Measurements from ENCODE around the gene NMT1. TPM values are rescaled to one million over a fixed set of nuclear protein-coding genes. Genes with fewer than 3 reads are reported as not detected.
A peak's percentile ranks its signal among the peaks of the same experiment; 100 is the strongest.

The NMT1 gene
- total RNA-seq, 4 donors from 2014 or later = 63.5 to 129 (median 69.1) TPM

GRCh38 chr17:45070809-45071208 lies 9.7 kb downstream of the NMT1 start:
- Histone ChIP-seq H3K4me3 (no peak overlapping the region), H3K27ac (no peak overlapping the region), H3K4me1 (peaks cover 0 to 52% (median 14%) of the 10 kb centered on the region in 3 donors), H3K36me3 (peaks cover 0 to 69% of the 10 kb centered on the region in 2 donors), H3K9me3 (no peaks in the 10 kb centered on the region), H3K27me3 (no peaks in the 10 kb centered on the region)
- 93 to 100% methylated on average over 2 of the region's 2 CpGs for WGBS, 2 donors (ENCODE audit: low coverage in 1 of 2)
- TF ChIP-seq EP300 (IDR thresholded peaks at IDR 0.05) = no peak
- no peak for TF ChIP-seq POLR2AphosphoS5 (IDR thresholded peaks at IDR 0.05)
- TF ChIP-seq POLR2A (IDR thresholded peaks at IDR 0.05) = no peak
- no peak for TF ChIP-seq CTCF (IDR thresholded peaks at IDR 0.05)
- no peak for ATAC-seq

GRCh38 chr17:45073414-45074070 lies 12.4 kb downstream of the NMT1 start:
- peak; percentile 96 for ATAC-seq

GRCh38 chr17:45077643-45078042 lies 16.5 kb downstream of the NMT1 start:
- Histone ChIP-seq H3K27me3 (no peaks in the 10 kb centered on the region), H3K4me3 (no peak overlapping the region), H3K4me1 (peaks cover 0 to 66% (median 10%) of the 10 kb centered on the region in 3 donors), H3K27ac (peak overlapping the region in 2 of 4 donors; percentile 9 to 16), H3K36me3 (peaks cover 0 to 60% of the 10 kb centered on the region in 2 donors), H3K9me3 (no peaks in the 10 kb centered on the region)
- ATAC-seq = no peak
- TF ChIP-seq EP300 (IDR thresholded peaks at IDR 0.05) (no peak), POLR2AphosphoS5 (IDR thresholded peaks at IDR 0.05) (no peak), POLR2A (IDR thresholded peaks at IDR 0.05) (no peak), CTCF (IDR thresholded peaks at IDR 0.05) (no peak)
- 90 to 91% methylated on average over 1 to 3 of the region's 3 CpGs for WGBS, 2 donors (ENCODE audit: low coverage in 1 of 2)

More at GRCh38 chr17:45073414-45074070, 12.4 kb downstream of the NMT1 start:
- Histone ChIP-seq H3K4me1 (peaks cover 0 to 48% (median 10%) of the 10 kb centered on the region in 3 donors), H3K4me3 (no peak overlapping the region), H3K27ac (peak overlapping the region in 3 of 4 donors; percentile 68 to 72 (median 70)), H3K9me3 (no peaks in the 10 kb centered on the region), H3K36me3 (peaks cover 0 to 63% of the 10 kb centered on the region in 2 donors), H3K27me3 (no peaks in the 10 kb centered on the region)
- 47 to 48% methylated on average over 5 of the region's 5 CpGs for WGBS, 2 donors (ENCODE audit: low coverage in 1 of 2)
- TF ChIP-seq CTCF (IDR thresholded peaks at IDR 0.05) (no peak), POLR2AphosphoS5 (IDR thresholded peaks at IDR 0.05) (peak; percentile 78)

GRCh38 chr17:45081047-45081703 lies 20.1 kb downstream of the NMT1 start:
- Histone ChIP-seq H3K9me3 (no peaks in the 10 kb centered on the region), H3K4me1 (peaks cover 0 to 38% (median 0%) of the 10 kb centered on the region in 3 donors), H3K4me3 (no peak overlapping the region), H3K27me3 (no peaks in the 10 kb centered on the region), H3K27ac (peak overlapping the region in 2 of 4 donors; percentile 21 to 55), H3K36me3 (peaks cover 0 to 68% of the 10 kb centered on the region in 2 donors)
- TF ChIP-seq CTCF (IDR thresholded peaks at IDR 0.05) (no peak), EP300 (IDR thresholded peaks at IDR 0.05) (no peak), POLR2AphosphoS5 (IDR thresholded peaks at IDR 0.05) (no peak), POLR2A (IDR thresholded peaks at IDR 0.05) (no peak)
- 66 to 69% methylated on average over 4 to 5 of the region's 6 CpGs for WGBS, 2 donors (ENCODE audit: low coverage in 1 of 2)
- no peak for ATAC-seq
